GM19351 (cell line): Measurements from ENCODE around the gene NRL.

Source experiments
- ATAC-seq: cut with Tn5 transposase; IDR thresholded peaks from one replicate; pipeline ENCODE4 v1.9.1; 2021; ENCODE audit warnings: mild to moderate bottlenecking, moderate library complexity; ENCODE audit not compliant: unreplicated experiment

NRL gene

DNA sequence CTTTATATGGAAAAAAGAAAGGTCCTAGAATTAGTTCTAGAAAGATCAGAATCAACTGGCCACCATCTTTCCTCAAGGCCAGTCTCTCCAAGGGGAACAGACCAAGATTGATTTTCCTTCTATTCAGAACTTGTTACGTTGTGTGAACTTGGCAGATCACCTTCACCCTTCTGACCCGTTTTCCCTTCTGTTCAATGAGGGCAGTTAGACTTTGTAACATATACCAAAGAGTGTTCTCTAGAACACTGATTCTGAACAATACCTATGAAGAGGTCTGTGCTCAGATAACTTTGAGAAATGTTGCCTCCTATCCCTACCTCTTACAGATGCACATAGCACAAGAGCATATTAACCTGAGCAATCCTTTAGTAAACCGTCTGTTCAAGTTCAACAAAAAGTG lies 31.3 kb downstream of the NRL start:
- ATAC-seq = no peak

- no peak for ATAC-seq
These were observed 32.2 kb downstream of the NRL start for GRCh38 chr14:24082411-24083080.

GRCh38 chr14:24081739-24082211 lies 33.0 kb downstream of the NRL start:
- ATAC-seq = no peak

GRCh38 chr14:24080888-24081738 lies 33.6 kb downstream of the NRL start:
- peak; percentile 89 for ATAC-seq

- ATAC-seq = no peak
These were observed 34.6 kb downstream of the NRL start for GRCh38 chr14:24080142-24080530.

DNA sequence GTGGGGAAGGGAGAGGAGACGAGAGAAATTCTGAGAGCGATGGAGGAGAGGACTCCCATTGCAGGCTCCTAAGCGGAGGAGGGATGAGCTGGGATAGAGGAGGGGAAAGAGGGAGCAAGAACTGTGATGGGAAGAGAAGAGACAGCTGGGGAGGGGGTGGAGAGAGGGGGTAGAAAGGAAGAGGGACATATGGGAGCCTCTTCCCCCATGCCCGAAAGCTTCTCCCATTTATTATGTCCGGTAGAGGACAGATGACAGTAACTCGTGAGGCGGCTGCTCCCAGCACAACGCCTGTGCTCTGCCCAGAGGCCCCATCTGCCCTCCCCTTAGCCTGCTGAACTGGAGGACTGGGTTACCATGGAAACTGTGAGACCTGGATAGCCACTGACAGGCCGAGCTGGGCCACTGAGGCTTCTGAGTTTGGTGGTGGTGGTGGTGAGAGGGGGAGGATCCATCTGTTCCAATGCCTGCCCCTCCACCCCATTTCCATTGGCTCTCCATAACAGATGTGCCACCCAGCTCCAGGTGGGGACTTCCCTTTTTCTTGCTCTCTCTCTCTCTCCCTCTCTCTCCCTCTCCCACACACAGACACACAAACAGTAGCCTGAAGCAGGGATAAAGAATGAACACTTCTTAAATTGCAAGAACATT lies 35.1 kb downstream of the NRL start:
- ATAC-seq = no peak

GRCh38 chr14:24078146-24078545 lies 36.6 kb downstream of the NRL start:
- ATAC-seq = no peak

GRCh38 chr14:24077086-24077485 lies 37.7 kb downstream of the NRL start:
- no peak for ATAC-seq

GRCh38 chr14:24076302-24076601 lies 38.5 kb downstream of the NRL start:
- no peak for ATAC-seq

- peak; percentile 62 for ATAC-seq
These were observed 39.1 kb downstream of the NRL start for GRCh38 chr14:24075485-24076301.

DNA sequence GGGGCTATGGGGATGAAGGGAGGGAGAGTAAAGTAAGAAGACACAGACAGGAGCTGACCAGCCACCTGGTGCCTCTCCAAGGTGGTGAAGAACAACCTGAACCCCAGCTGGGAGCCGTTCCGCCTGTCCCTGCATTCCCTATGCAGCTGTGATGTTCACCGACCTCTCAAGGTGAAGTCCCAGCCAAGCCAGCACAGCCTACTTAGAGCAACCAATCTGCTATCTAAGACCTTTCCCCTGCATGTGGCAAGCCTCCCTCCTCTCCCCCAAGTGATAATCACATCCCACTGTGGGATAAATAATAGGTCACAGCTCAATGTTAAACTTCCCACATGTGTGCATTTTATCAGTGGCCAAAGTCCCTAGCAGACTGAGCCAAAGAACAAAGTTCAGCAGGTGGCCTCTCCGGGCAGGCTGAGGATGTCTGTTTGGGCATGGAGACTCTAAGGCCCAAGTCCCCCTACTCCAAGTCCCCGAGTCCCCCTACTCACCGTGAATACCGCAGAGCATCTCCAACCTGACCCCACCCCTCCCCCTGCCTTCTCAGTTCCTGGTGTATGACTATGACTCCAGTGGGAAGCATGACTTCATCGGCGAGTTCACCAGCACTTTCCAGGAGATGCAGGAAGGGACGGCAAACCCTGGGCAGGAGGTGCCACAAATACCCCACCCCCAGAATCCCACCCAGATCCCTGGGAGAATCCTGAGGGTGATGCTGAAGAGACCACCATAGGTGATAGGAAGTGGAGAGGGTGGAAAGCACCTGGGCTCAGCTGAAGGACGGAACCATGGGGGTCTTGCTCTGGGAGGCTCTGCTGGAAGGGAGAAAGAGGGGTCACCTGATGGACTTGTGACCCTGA lies 39.9 kb downstream of the NRL start:
- ATAC-seq = no peak

GRCh38 chr14:24072881-24073877 lies 41.6 kb downstream of the NRL start:
- ATAC-seq = no peak

DNA sequence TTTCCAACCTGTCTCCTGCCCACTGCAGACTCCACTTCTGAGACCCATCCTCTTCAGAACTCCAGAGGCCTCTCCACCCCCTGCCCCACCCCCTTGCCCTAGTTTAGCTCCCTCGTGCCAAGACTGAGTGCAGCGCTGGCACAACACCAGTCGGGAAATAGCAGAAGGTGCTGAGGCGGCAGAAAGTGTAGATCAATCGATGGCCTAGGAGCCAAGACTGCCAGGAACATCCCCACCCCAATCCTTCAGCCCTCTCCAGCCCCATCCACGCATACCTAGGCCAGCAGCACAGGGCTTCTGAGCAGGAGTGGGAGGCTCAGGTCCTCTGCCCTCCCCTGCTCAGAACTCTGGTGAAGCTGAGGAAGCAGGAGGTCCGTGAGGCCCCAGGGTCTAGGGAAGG lies 42.3 kb downstream of the NRL start:
- ATAC-seq = no peak

- ATAC-seq = no peak
These were observed 42.8 kb downstream of the NRL start for GRCh38 chr14:24071836-24072430.

GRCh38 chr14:24071144-24071697 lies 43.5 kb downstream of the NRL start, which contains the start of gene CPNE6:
CPNE6 (plus strand) TSS chr14:24071562; CDS start chr14:24072937, 1,375 bp downstream.
- no peak for ATAC-seq

- no peak for ATAC-seq
These were observed 44.2 kb downstream of the NRL start for GRCh38 chr14:24070285-24071143.

- no peak for ATAC-seq
These were observed 45.4 kb downstream of the NRL start for GRCh38 chr14:24069411-24069735.
